HG03571 (cell line): ENCODE data around the gene SUN1.
"Not testable (repeated sequence)": the region's sequence is repeated elsewhere in the genome, so short reads cannot be mapped to it uniquely, and the experiment has no call there.

Source experiments
- ATAC-seq: cut with Tn5 transposase; IDR thresholded peaks from one replicate; pipeline ENCODE4 v1.9.1; 2021; ENCODE audit not compliant: unreplicated experiment

The SUN1 gene

DNA sequence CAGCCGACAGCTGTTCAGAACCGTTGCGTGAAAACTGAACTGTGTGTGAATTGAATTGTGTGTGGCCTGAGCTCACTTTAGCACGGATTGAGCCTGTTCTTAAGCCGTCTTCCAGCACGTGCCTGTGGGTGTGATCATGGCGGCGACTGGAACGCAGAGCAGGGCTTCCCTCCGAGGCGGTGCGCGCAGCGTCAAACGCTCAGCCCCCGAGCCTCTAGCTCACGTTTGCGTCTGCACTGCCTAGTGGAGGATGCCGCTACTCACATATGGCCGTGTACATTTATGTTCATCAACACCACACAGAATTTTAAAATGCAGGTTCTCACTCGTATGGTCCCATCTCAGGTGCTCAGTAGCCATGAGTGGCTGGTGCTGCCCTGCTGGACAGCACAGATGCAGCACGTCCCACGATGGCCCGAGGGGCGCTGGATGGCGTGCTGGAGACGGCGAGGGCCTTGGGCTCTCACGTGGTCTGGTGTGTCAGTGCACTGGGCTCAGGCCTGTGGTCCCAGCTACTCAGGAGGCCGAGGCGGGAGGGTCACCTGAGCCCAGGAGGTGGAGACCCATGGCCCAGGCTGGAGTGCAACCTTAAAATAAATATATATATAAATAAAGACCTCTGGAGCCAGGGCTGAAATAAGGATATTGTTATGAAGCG, 22.0 kb downstream of the SUN1 start:
- no peak for ATAC-seq

GRCh38 chr7:855686-856369, 23.6 kb downstream of the SUN1 start:
- no peak for ATAC-seq

DNA sequence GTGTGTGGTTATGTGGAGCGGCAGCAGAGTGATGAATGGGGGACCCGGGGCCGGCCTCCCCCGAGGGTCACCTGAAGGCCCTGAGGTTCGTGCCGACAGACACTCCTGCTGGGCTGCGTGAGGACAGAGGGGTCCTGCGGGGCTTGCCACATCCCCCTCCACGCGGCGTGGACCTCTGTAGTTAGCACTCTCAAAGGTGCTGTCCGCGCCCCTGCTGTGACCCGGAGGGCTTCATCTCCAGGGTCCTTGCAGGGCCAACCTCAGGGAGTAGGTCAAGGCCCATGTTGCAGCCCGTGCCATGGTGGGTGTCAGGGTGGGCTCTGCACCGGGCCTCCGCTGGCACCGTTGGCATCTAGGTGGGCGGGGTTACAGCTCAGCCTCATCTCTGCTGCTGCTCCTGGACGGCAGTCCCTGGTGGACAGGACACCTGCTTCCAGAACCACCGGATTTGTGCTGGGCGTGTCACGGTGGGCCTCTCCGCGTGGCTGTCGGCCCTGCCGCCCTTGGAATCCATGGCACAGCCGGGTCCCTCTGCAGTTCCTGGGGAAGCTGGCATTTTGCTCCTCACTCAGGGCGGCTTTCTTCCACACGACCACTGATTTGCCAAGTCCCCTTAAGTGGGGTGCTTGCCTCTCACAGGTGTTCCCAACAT, 24.3 kb downstream of the SUN1 start:
- ATAC-seq, result no peak

GRCh38 chr7:857661-858060, 25.4 kb downstream of the SUN1 start:
- ATAC-seq, result no peak

DNA sequence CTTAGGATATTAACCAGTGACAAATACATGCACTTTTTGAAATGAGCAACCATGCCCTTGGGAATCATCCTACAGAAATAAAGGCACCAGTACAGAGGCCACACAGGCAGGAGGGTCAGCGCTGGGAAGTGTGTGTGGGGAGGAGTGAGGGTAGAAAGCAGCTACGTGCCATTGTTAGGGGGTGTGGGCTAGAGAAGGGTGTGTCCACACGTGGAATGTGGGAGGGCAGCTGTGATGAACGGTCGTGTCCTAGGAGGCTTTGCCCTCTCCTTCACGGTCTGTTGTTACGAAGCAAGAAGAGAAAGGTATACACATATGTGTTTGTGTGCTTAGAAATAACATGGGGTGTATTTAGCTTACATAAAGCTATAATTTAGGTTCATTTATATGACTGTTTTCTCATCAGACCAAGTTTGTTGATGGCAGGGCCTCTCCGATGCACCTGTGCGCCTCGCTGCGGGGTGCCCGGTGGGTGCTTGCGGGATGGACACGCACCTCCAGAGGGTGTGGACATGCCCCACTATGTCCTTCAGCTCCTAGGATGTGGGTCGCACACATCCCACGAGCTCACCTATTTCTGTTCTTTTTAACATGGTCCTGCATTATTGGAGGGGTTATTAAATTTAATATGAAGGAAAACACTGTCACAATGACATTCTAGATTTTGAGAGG, 27.2 kb downstream of the SUN1 start:
- no peak for ATAC-seq

DNA sequence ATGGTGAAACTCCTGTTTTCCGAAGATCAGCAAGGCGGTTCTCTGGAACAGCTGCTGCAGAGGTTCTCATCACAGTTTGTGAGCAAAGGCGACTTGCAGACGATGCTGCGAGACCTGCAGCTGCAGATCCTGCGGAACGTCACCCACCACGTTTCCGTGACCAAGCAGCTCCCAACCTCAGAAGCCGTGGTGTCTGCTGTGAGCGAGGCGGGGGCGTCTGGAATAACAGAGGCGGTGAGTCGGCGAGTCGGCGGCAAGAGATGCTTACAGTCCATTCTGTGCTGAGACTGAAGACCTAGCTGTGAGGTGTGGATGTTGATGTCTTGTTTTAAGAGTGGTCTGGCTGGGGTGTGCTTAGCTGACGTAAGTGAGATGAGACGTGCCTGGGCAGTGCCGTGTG, 27.9 kb downstream of the SUN1 start:
- no peak for ATAC-seq

DNA sequence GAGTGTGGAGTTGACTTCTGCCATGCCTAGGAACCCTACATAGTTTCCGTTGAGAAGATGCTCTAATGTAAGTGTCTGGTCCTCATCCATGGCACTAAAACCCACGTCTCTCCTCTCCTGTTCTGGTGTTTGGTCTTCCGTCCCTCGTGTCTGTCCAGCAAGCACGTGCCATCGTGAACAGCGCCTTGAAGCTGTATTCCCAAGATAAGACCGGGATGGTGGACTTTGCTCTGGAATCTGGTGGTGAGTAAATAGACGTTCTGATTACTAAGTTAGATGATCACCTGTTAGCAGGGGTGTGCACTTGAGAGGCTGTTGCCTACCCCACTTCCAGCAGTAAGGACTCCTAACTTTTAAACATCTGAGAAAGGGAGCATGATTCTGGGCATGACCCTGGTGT, 28.9 kb downstream of the SUN1 start:
- no peak for ATAC-seq

GRCh38 chr7:862157-862556, 29.9 kb downstream of the SUN1 start:
- ATAC-seq, result no peak

DNA sequence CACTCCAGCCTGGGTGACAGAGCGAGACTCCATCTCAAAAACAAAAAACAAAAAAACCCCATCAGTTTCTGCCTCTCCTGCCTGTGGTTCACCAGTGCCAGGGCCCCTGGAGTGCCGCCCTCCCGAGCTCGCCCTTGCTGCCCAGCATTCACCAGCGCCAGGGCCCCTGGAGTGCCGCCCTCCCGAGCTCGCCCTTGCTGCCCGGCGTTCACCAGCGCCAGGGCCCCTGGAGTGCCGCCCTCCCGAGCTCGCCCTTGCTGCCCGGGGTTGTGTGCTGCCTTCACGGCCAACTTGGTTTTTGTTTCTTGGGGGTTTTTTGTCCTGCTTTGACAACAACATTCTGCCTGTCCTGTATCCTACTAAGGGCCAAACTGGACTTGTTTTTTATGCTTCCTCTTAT, 30.8 kb downstream of the SUN1 start:
- no peak for ATAC-seq

DNA sequence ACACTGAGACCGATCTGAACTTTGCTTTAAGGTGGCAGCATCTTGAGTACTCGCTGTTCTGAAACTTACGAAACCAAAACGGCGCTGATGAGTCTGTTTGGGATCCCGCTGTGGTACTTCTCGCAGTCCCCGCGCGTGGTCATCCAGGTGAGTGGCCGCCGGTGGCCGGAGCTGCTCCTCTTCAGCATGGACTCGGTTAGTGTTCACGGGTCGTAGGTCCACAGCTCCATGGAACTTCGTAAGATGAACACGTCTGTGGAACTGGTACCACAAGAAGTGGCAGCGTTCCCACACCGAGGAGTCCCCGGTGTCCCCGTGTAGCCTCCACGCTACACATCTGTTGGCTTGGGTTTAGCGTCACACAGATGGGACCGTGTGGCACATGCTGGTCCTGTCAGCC, 33.6 kb downstream of the SUN1 start:
- no peak for ATAC-seq

DNA sequence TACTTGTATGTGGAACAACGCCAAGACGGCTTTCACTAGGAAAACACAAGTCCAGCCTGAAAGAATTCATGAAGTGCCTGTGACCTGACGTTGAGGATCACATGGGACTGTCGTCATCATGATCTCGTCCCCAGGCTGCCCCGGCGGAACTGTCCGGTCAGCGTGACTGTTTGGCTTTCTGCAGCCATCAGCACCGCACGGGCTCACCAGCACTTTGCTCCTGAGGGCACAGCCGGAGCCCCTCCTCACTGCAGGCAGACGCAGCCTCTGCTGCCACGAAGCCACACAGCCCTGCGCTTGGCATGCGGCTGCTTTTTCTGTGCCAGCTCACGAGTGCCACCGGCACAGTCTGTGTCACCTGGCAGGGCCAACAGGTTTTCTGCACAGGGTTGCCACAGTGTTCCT, 34.7 kb downstream of the SUN1 start:
- ATAC-seq, result no peak

- ATAC-seq, result no peak
Observed at GRCh38 chr7:867406-868188, 35.3 kb downstream of the SUN1 start.

- no peak for ATAC-seq
Observed at GRCh38 chr7:868189-868486, 35.9 kb downstream of the SUN1 start.

- no peak for ATAC-seq
Observed at GRCh38 chr7:869348-869747, 37.1 kb downstream of the SUN1 start.

DNA sequence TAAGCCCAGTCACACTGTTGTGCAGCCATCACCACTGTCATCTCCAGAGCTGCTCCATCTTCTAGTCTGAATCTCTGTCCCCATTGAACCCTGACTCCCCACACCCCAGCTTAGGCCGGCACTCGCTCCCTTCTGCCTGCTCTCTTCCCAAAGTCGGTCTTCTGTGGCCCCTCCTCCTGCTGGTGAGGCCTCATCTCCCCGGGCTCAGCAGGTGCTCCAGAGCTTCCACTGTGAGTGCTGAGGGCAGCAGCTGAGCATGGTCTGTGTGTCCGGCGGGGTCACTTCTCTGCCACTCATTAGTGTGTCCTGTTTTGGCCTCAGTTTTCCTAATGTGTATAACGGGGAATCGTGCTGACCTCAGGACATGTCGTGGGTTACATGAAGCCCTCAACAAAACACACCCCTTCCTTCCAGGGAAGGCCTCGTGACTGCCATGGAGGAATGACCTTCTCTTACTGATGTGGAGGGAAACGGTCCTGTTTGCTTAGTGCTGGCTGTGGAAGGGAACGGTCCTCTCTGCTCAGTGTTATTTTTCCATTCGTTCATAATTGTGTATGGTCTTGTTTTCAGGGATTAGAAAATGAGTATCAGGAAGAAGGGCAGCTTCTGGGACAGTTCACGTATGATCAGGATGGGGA, 39.7 kb downstream of the SUN1 start:
- no peak for ATAC-seq

DNA sequence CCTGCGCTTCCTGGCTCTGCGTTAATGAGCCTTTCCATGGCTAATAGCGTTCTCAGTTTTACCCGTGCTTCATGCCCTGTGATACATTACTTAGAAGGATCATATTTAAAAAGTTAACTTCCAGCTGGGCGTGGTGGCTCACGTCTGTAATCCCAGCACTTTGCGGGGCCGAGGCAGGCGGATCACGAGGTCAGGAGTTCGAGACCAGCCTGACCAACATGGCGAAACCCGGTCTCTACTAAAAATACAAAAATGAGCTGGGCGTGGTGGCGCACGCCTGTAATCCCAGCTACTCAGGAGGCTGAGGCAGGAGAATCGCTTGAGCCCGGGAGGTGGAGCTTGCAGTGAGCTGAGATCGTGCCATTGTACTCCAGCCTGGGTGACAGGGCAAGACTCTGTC, 40.4 kb downstream of the SUN1 start:
- not testable (repeated sequence) for ATAC-seq

GRCh38 chr7:873367-874002, 41.2 kb downstream of the SUN1 start:
- no peak for ATAC-seq

- no peak for ATAC-seq
Observed at GRCh38 chr7:874031-874749, 41.9 kb downstream of the SUN1 start.

- no peak for ATAC-seq
Observed at GRCh38 chr7:875051-875450, 42.8 kb downstream of the SUN1 start.
